ENCODE measurements around the gene FAM234A. TPM values are rescaled to one million over a fixed set of nuclear protein-coding genes. Genes with fewer than 3 reads are reported as not detected.

FAM234A gene
- polyA plus RNA-seq, 1 experiment, result 75.5 TPM

GRCh38 chr16:269061-269796, 34.6 kb downstream of the FAM234A start:
- no peak for TF ChIP-seq CTCF (IDR thresholded peaks at IDR 0.05; ENCODE audit: insufficient read depth, low read depth, low read length)
- Histone ChIP-seq H3K27me3 (ENCODE audit: control insufficient read depth, insufficient read depth, low read length) (peaks cover 2% of the 10 kb centered on the region; the same call in 1 of the 2 replicates), H3K36me3 (ENCODE audit: control insufficient read depth, insufficient read depth, low read length) (no peaks in the 10 kb centered on the region; the same call in 1 of the 2 replicates), H3K4me3 (ENCODE audit: low read depth, low read length) (no peak overlapping the region)
- POLR2A ChIA-PET, result no interaction called here
- CTCF ChIA-PET, result no interaction called here
- no peak for DNase-seq (ENCODE audit: low read depth)

- Histone ChIP-seq H3K36me3 (ENCODE audit: control insufficient read depth, insufficient read depth, low read length) (no peaks in the 10 kb centered on the region), H3K4me3 (ENCODE audit: low read depth, low read length) (no peak overlapping the region), H3K27me3 (ENCODE audit: control insufficient read depth, insufficient read depth, low read length) (peaks cover 5% of the 10 kb centered on the region; the same call in 1 of the 2 replicates)
- no peak for TF ChIP-seq CTCF (IDR thresholded peaks at IDR 0.05; ENCODE audit: insufficient read depth, low read depth, low read length)
- no peak for DNase-seq (ENCODE audit: low read depth)
- ChIA-PET POLR2A (no interaction called here), CTCF (no interaction called here)
Measured at GRCh38 chr16:270381-271255, 36.0 kb downstream of the FAM234A start.

GRCh38 chr16:272633-273546, 38.3 kb downstream of the FAM234A start:
- H3K4me3 ChIP-seq (ENCODE audit: low read depth, low read length), result no peak overlapping the region
- CTCF ChIA-PET, result interaction anchor here (1.5 kb wide), 1 partner anchor 13 kb away, joined by 3 read pairs; no protein-coding TSS in a partner anchor
- H3K36me3 ChIP-seq (ENCODE audit: control insufficient read depth, insufficient read depth, low read length), result no peaks in the 10 kb centered on the region
- TF ChIP-seq CTCF (IDR thresholded peaks at IDR 0.05; ENCODE audit: insufficient read depth, low read depth, low read length), result no peak
- no peak for DNase-seq (ENCODE audit: low read depth)
- POLR2A ChIA-PET, result no interaction called here
- H3K27me3 ChIP-seq (ENCODE audit: control insufficient read depth, insufficient read depth, low read length), result peaks cover 5% of the 10 kb centered on the region; the same call in 1 of the 2 replicates

DNA sequence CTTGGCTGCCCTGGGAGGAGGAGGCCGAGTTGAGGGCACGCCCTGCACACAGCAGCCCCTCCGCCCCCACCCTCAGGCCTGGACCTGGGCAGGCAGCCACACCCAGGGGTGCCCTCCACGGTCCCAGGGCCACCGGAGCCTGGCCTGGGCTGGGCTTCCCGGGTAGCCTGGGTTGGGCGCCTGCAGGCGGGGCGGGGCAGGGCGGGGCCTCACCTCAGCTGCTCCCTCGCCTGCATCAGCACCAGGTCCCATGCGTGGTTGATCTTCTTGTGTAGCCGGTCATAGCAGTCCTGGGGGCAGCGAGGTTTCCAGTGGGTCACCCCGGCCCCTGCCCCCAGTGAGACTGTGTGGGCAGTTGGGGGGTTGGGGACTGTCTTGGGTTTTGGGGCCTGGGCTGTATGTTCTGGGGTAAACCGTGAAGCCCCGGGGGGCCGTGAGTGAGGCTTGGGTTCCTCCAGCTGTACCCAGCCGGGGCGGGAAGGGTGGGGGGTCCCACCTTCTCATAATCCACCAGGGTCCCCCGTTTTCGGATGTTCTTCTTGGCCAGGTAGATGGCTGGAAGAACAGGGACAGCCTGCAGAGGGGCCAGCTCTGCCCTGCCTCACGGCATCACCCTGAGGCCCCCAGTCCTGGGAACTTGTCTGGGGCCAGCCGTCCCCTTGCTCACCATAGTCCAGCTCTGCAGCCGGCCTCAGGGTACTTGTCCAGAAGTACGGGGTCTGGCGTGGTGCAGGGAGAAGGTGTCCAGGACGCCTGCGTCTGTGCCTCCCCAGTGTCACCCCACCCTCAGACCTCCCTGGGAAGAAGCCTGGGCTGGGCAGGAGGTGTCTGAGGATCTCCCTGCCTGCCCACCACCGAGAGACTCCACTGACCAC, 39.2 kb downstream of the FAM234A start:
- ChIA-PET CTCF (interaction anchor here (1.5 kb wide), 1 partner anchor 14 kb away, joined by 3 read pairs; no protein-coding TSS in a partner anchor), POLR2A (no interaction called here)
- Histone ChIP-seq H3K27me3 (ENCODE audit: control insufficient read depth, insufficient read depth, low read length) (peaks cover 5% of the 10 kb centered on the region), H3K4me3 (ENCODE audit: low read depth, low read length) (no peak overlapping the region), H3K36me3 (ENCODE audit: control insufficient read depth, insufficient read depth, low read length) (no peaks in the 10 kb centered on the region)
- no peak for DNase-seq (ENCODE audit: low read depth)
- no peak for TF ChIP-seq CTCF (IDR thresholded peaks at IDR 0.05; ENCODE audit: insufficient read depth, low read depth, low read length)

Data from BJ (cell line).